Vagina (tissue), 2 donors: ENCODE measurements around the gene CHIC2.

Source experiments
- CTCF ChIP-seq, 3 experiments: fragments of 450-650 bp in 2 of 3; fragments of 200-600 bp in 1 of 3; sonication (generic) in 1 of 3; IDR thresholded peaks; one replicate each; pipeline ENCODE4 v1.5.1; 2017 to 2019; ENCODE audit warnings: antibody characterized with exemption in 3 of 3, mild to moderate bottlenecking in 2 of 3, moderate library complexity in 2 of 3
- POLR2A ChIP-seq, 2 donors: fragments of 450-650 bp; IDR thresholded peaks; one replicate each; pipeline ENCODE4 v1.6.1; 2017; ENCODE audit warnings: antibody characterized with exemption in 2 of 2, mild to moderate bottlenecking in 2 of 2, moderate library complexity in 2 of 2
- POLR2AphosphoS5 ChIP-seq, 2 donors: sonication (generic); formaldehyde crosslinking; IDR thresholded peaks; one replicate each; pipeline ENCODE4 v1.9.0; 2017; ENCODE audit warnings: antibody characterized with exemption in 2 of 2, mild to moderate bottlenecking in 2 of 2, low read depth in 1 of 2; ENCODE audit not compliant: insufficient read depth in 1 of 2

GRCh38 chr4:54054501-54054900, 9.9 kb downstream of the CHIC2 start:
- TF ChIP-seq POLR2AphosphoS5 (IDR thresholded peaks at IDR 0.05; ENCODE audit: insufficient read depth in 1 of 2, low read depth in 1 of 2) (no peak), CTCF (IDR thresholded peaks at IDR 0.05) (no peak), POLR2A (IDR thresholded peaks at IDR 0.05) (no peak)
